Right atrium auricular region (tissue), 2 donors: ENCODE data around the gene WDR43. TPM values are rescaled to one million over a fixed set of nuclear protein-coding genes. Genes with fewer than 3 reads are reported as not detected.

Source experiments
- DNase-seq: peaks from one replicate; pipeline ENCODE4 v3.0.0-alpha.2; 2019; ENCODE audit warnings: low spot score
- H3K27ac ChIP-seq, 2 donors: fragments of 200-600 bp; sonication (generic); 1 replicate in 1 of 2; 2 replicates in 1 of 2; pipeline ENCODE4 v1.5.1; 2016 to 2019
- H3K27me3 ChIP-seq, 2 donors: fragments of 200-600 bp; sonication (generic); one replicate each; pipeline versions ENCODE4 v1.5.1 to v1.6.0; 2017 to 2019
- H3K36me3 ChIP-seq: fragments of 200-600 bp; sonication (generic); one replicate; pipeline ENCODE4 v1.5.1; 2016
- H3K4me1 ChIP-seq, 2 donors: fragments of 200-600 bp; sonication (generic); one replicate each; pipeline versions ENCODE4 v1.5.1 to v1.6.0; 2017 to 2019
- H3K4me3 ChIP-seq, 2 donors: fragments of 200-600 bp; sonication (generic); 1 replicate in 1 of 2; 2 replicates in 1 of 2; pipeline ENCODE4 v1.5.1; 2017 to 2019; ENCODE audit warnings: mild to moderate bottlenecking in 1 of 2, moderate library complexity in 1 of 2
- H3K9me3 ChIP-seq, 2 donors: fragments of 200-600 bp; sonication (generic); one replicate each; pipeline ENCODE4 v1.5.1; 2019
- total RNA-seq, 2 donors: library from RNA; depleted of rRNA; stranded (reverse); fragments of >200 nt; gene quantifications; one replicate each; pipeline ENCODE4 v1.1.0, GENCODE V29; 2016
- TF ChIP-seq, protein P1 (sequence below), 2 donors: fragments of 200-600 bp; sonication (generic); IDR thresholded peaks; one replicate each; pipeline ENCODE4 v1.5.1; 2019; ENCODE audit warnings: antibody characterized with exemption in 2 of 2

Gene WDR43
- total RNA-seq, 2 donors from 2014 or later: 17.8 to 18.9 TPM

DNA sequence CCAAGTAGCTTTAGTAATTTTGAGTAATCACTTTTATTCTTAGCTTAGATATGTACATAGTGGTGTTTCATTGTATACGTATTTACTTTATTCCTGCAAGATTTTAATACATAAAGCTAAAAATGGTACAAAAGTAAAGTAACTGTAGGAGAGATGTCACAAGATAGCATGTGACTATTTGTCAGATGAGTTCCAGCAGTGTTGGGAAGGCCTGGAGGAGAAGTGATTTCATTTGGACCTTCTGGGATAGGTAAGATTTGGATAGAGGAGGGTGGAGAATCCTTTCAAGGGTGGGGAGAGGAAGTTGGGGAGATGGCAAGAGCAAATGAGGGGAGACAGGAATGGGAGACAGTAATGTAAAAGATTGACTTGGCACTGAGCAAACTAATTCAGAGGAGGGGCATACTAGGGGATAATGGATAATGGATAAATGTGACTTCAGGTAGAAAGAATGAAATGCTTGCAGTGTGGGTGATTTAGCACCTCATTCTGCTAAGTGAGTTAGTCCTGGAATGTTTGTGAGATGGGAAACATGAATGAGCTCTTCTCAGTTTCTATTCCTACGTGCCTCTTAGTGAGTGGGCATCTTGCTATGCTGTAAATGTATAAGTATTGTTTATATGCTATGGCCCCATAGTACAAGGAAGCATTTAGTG is 10.5 kb downstream of the WDR43 start:
- Histone ChIP-seq H3K36me3 (peaks cover 58% of the 10 kb centered on the region), H3K4me3 (no peak overlapping the region), H3K9me3 (no peaks in the 10 kb centered on the region), H3K4me1 (no peaks in the 10 kb centered on the region), H3K27me3 (no peaks in the 10 kb centered on the region), H3K27ac (no peak overlapping the region)
- TF ChIP-seq, protein P1, sequence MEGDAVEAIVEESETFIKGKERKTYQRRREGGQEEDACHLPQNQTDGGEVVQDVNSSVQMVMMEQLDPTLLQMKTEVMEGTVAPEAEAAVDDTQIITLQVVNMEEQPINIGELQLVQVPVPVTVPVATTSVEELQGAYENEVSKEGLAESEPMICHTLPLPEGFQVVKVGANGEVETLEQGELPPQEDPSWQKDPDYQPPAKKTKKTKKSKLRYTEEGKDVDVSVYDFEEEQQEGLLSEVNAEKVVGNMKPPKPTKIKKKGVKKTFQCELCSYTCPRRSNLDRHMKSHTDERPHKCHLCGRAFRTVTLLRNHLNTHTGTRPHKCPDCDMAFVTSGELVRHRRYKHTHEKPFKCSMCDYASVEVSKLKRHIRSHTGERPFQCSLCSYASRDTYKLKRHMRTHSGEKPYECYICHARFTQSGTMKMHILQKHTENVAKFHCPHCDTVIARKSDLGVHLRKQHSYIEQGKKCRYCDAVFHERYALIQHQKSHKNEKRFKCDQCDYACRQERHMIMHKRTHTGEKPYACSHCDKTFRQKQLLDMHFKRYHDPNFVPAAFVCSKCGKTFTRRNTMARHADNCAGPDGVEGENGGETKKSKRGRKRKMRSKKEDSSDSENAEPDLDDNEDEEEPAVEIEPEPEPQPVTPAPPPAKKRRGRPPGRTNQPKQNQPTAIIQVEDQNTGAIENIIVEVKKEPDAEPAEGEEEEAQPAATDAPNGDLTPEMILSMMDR (IDR thresholded peaks at IDR 0.05): no peak
- no peak for DNase-seq

DNA sequence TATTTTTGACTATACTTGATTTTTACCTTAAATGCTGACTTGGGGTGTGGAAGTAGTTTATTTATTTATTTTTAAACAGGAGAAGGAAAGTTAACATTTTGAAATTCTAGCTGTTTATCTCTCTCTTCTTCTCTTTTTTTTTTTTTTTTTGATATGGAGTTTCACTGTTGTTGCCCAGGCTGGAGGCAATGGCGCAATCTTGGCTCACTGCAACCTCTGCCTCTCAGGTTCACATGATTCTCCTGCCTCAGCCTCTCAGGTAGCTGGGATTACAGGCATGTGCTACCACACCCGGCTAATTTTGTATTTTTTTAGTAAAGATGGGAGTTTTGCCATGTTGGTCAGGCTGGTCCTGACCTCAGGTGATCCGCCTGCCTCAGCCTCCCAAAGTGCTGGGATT is 11.1 kb downstream of the WDR43 start:
- Histone ChIP-seq H3K27ac (no peak overlapping the region), H3K9me3 (no peaks in the 10 kb centered on the region), H3K36me3 (peaks cover 62% of the 10 kb centered on the region), H3K4me1 (no peaks in the 10 kb centered on the region), H3K27me3 (no peaks in the 10 kb centered on the region), H3K4me3 (no peak overlapping the region)
- DNase-seq: no peak
- TF ChIP-seq, protein P1 (IDR thresholded peaks at IDR 0.05): no peak

DNA sequence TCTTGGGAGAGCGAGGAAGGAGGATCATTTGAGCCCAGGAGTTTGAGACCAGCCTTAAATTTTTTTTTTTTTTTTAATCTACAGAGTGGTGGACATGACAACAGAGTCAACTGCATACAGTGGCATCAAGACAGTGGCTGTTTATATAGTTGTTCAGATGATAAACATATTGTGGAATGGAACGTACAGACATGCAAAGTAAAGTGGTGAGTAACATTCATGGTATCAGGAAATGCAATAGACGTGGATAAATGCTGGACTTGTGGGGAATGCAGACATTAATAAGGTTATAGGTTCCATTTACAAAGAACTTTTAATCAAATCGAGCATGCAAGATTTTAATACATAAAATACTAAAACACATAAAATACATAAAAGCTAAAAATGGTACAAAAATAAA is 11.9 kb downstream of the WDR43 start:
- H3K27me3 ChIP-seq: no peaks in the 10 kb centered on the region
- H3K4me1 ChIP-seq: no peaks in the 10 kb centered on the region
- TF ChIP-seq, protein P1 (IDR thresholded peaks at IDR 0.05): no peak
- no peaks in the 10 kb centered on the region for H3K9me3 ChIP-seq
- peaks cover 63% of the 10 kb centered on the region for H3K36me3 ChIP-seq
- DNase-seq: no peak
- no peak overlapping the region for H3K4me3 ChIP-seq
- H3K27ac ChIP-seq: no peak overlapping the region

DNA sequence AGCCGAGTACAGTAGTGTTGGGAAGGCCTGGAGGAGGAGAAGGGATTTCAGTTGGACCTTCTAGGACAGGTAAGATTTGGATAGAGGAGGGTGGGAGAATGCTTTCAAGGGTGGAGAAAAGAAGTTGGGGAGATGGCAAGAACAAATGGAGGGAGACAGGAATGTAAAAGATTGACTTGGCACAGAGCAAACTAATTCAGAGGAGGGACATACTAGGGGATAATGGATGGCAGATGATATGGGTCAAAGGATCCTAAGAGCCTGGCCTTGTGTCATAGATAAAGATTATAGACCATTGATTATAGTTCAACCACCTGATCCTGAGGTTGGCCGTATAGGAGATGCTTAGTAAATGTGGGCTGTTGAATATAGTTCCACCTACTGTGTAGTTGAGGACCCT is 12.4 kb downstream of the WDR43 start:
- peaks cover 68% of the 10 kb centered on the region for H3K36me3 ChIP-seq
- no peak for DNase-seq
- no peak overlapping the region for H3K4me3 ChIP-seq
- H3K27ac ChIP-seq: no peak overlapping the region
- TF ChIP-seq, protein P1 (IDR thresholded peaks at IDR 0.05): no peak
- no peaks in the 10 kb centered on the region for H3K9me3 ChIP-seq
- H3K4me1 ChIP-seq: no peaks in the 10 kb centered on the region
- H3K27me3 ChIP-seq: no peaks in the 10 kb centered on the region

DNA sequence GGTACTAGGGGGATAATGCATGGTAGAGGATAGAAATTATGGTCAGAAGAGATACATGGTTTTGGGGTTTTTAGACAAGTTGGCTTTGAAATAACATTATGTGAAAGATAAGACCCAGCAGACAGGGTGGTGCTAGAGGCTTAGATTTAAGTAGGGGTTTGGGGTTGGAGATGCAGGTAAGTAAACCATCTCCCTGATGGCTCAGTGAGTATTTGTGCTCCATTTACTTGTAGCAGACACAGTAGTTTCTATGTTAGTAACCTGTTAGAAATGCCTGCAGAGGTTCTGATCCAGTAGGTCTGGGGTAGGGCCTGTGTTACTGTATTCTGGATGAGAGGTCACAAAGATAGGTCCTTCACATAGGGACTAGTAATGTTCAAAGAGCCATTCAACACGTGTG is 13.7 kb downstream of the WDR43 start:
- H3K27me3 ChIP-seq: no peaks in the 10 kb centered on the region
- no peak overlapping the region for H3K27ac ChIP-seq
- no peak for DNase-seq
- no peak overlapping the region for H3K4me3 ChIP-seq
- TF ChIP-seq, protein P1 (IDR thresholded peaks at IDR 0.05): no peak
- H3K9me3 ChIP-seq: no peaks in the 10 kb centered on the region
- H3K36me3 ChIP-seq: peaks cover 74% of the 10 kb centered on the region
- H3K4me1 ChIP-seq: no peaks in the 10 kb centered on the region
